ENCODE measurements around the gene MMP25. TPM values are rescaled to one million over a fixed set of nuclear protein-coding genes. Genes with fewer than 3 reads are reported as not detected.

The MMP25 gene
- total RNA-seq, 1 experiment from 2014 or later, result 0.11 TPM

DNA sequence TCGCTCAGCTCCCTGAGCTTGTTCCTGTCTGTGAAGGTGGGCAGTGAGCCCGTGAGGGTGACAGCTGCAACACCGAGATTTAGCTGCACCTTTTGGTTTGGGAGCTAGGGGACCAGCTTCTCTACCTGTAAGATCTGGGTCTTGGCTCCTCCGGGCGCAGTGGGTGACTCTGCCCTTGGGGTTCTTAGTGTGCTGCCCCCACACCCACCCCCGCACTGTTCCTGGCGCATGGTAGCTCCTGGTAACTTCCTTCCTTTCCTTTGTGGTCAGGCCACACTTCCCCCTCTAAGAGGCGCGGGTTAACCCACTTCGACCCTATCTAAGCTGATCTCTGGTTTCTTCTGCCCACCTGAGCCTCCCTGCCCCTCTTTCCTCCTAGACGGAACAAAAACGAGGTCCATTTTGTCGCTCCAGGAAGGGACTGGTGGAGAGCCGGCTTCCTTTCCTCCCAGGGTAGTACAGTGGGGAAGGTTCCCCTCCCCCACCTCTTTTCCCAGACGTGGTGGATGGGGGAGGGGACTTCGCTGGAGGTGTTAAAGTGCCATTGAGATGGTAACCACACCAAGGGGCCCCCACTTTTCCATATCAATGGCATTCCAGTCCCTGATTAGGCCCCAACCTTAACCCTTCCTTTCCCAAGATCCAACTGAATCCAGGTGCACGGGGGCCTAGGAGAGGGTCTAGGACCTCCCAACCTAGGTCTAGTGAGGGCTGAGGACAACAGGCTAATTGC is 38.2 kb upstream of the MMP25 start:
- peaks cover 71% of the 10 kb centered on the region for H3K4me1 ChIP-seq
- POLR2A ChIA-PET, result interaction anchor here (0.5 to 6.5 kb wide), 3 partner anchors 14 to 127 kb away, joined by 4 to 83 read pairs (median 5); partner anchors contain the start of genes HCFC1R1, THOC6, TNFRSF12A and ZNF213
- CTCF ChIA-PET, result interaction anchor here (1.3 to 6.6 kb wide), 3 partner anchors 13 to 24 kb away, joined by 3 to 113 read pairs (median 14); partner anchors contain the start of genes HCFC1R1, THOC6 and TNFRSF12A
- no peak overlapping the region for H3K4me3 ChIP-seq (ENCODE audit: low read depth, low read length)
- H3K9me3 ChIP-seq, result no peaks in the 10 kb centered on the region
- DNase-seq, result peak; percentile 67 to 88
- Mint-ChIP-seq H3K36me3 (ENCODE audit: insufficient read depth, unreplicated experiment) (peaks cover 32% of the 10 kb centered on the region), H3K9me3 (ENCODE audit: unreplicated experiment) (no peaks in the 10 kb centered on the region), H3K4me1 (ENCODE audit: low read depth, unreplicated experiment) (peaks cover 18% of the 10 kb centered on the region), H3K27ac (ENCODE audit: unreplicated experiment) (peak overlapping the region; percentile 94), H3K4me3 (ENCODE audit: unreplicated experiment) (peak overlapping the region; percentile 70), H3K27me3 (ENCODE audit: insufficient read depth, unreplicated experiment) (no peaks in the 10 kb centered on the region)
- no TSS peak for BruUV-seq (replicated peaks)
- TF ChIP-seq, protein P1, sequence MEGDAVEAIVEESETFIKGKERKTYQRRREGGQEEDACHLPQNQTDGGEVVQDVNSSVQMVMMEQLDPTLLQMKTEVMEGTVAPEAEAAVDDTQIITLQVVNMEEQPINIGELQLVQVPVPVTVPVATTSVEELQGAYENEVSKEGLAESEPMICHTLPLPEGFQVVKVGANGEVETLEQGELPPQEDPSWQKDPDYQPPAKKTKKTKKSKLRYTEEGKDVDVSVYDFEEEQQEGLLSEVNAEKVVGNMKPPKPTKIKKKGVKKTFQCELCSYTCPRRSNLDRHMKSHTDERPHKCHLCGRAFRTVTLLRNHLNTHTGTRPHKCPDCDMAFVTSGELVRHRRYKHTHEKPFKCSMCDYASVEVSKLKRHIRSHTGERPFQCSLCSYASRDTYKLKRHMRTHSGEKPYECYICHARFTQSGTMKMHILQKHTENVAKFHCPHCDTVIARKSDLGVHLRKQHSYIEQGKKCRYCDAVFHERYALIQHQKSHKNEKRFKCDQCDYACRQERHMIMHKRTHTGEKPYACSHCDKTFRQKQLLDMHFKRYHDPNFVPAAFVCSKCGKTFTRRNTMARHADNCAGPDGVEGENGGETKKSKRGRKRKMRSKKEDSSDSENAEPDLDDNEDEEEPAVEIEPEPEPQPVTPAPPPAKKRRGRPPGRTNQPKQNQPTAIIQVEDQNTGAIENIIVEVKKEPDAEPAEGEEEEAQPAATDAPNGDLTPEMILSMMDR (IDR thresholded peaks at IDR 0.05; ENCODE audit: insufficient read depth in 1 of 2, low read depth in 1 of 2, low read length in 1 of 2, severe bottlenecking in 1 of 2, unreplicated experiment in 1 of 2), result no peak
- H3K36me3 ChIP-seq (ENCODE audit: control insufficient read depth, insufficient read depth, low read length), result no peaks in the 10 kb centered on the region
- no peaks in the 10 kb centered on the region for H3K27me3 ChIP-seq (replicated peaks; ENCODE audit: control insufficient read depth, insufficient read depth, low read length)
- intact Hi-C loops (cut with micrococcal nuclease; ENCODE audit: unreplicated experiment), result no loop called here

- peaks cover 74% of the 10 kb centered on the region for H3K4me1 ChIP-seq
- Mint-ChIP-seq H3K4me1 (ENCODE audit: low read depth, unreplicated experiment) (peaks cover 18% of the 10 kb centered on the region), H3K9me3 (ENCODE audit: unreplicated experiment) (no peaks in the 10 kb centered on the region)
Observed at GRCh38 chr16:3008690-3009037, 37.7 kb upstream of the MMP25 start.

More at GRCh38 chr16:3008690-3009037, 37.7 kb upstream of the MMP25 start:
- no peaks in the 10 kb centered on the region for H3K36me3 ChIP-seq (ENCODE audit: control insufficient read depth, insufficient read depth, low read length)
- TF ChIP-seq, protein P1 (IDR thresholded peaks at IDR 0.05; ENCODE audit: insufficient read depth in 1 of 2, low read depth in 1 of 2, low read length in 1 of 2, severe bottlenecking in 1 of 2, unreplicated experiment in 1 of 2), result no peak
- CTCF ChIA-PET, result interaction anchor here (1.3 to 2.7 kb wide), 2 partner anchors 19 to 23 kb away, joined by 3 to 14 read pairs; no protein-coding TSS in a partner anchor
- H3K9me3 ChIP-seq, result no peaks in the 10 kb centered on the region
- intact Hi-C loops (cut with micrococcal nuclease; ENCODE audit: unreplicated experiment), result no loop called here
- Mint-ChIP-seq H3K36me3 (ENCODE audit: insufficient read depth, unreplicated experiment) (peaks cover 30% of the 10 kb centered on the region), H3K27me3 (ENCODE audit: insufficient read depth, unreplicated experiment) (no peaks in the 10 kb centered on the region), H3K27ac (ENCODE audit: unreplicated experiment) (peak overlapping the region; percentile 94), H3K4me3 (ENCODE audit: unreplicated experiment) (peak overlapping the region; percentile 70)
- BruUV-seq (replicated peaks), result no TSS peak
- H3K27me3 ChIP-seq (replicated peaks; ENCODE audit: control insufficient read depth, insufficient read depth, low read length), result no peaks in the 10 kb centered on the region
- no peak overlapping the region for H3K4me3 ChIP-seq (ENCODE audit: low read depth, low read length)
- POLR2A ChIA-PET, result interaction anchor here (1.2 to 6.5 kb wide), 2 partner anchors 13 to 19 kb away, joined by 4 to 83 read pairs; partner anchors contain the start of genes HCFC1R1, THOC6 and TNFRSF12A
- DNase-seq, result peak in 1 of 2 experiments; percentile 87
